Measurements from ENCODE around the gene ITSN1.
"Not testable (repeated sequence)": the region's sequence is repeated elsewhere in the genome, so short reads cannot be mapped to it uniquely, and the experiment has no call there.

Gene ITSN1

GRCh38 chr21:33642027-33642895 is at the start of gene ITSN1:
ITSN1 (plus strand) TSS chr21:33642501; CDS start chr21:33718829, 76,328 bp downstream.
- DNase-seq, result peak; percentile 99

- DNase-seq, result no peak
Observed at GRCh38 chr21:33598051-33598450, 44.2 kb upstream of the ITSN1 start.

GRCh38 chr21:33608559-33608958 is 33.7 kb upstream of the ITSN1 start:
- DNase-seq, result no peak

GRCh38 chr21:33611006-33611744 is 31.1 kb upstream of the ITSN1 start:
- DNase-seq, result no peak

- DNase-seq, result not testable (repeated sequence)
Observed at GRCh38 chr21:33617565-33617964, 24.7 kb upstream of the ITSN1 start.

- DNase-seq, result no peak
Observed at GRCh38 chr21:33618407-33618806, 23.9 kb upstream of the ITSN1 start.

- DNase-seq, result peak; percentile 34
Observed at GRCh38 chr21:33619726-33620125, 22.6 kb upstream of the ITSN1 start.

GRCh38 chr21:33622253-33622652 is 20.0 kb upstream of the ITSN1 start:
- no peak for DNase-seq

- not testable (repeated sequence) for DNase-seq
Observed at GRCh38 chr21:33626151-33626550, 16.1 kb upstream of the ITSN1 start.

GRCh38 chr21:33634254-33634653 is 8.0 kb upstream of the ITSN1 start:
- DNase-seq, result no peak

- no peak for DNase-seq
Observed at GRCh38 chr21:33640697-33641351, 1.5 kb upstream of the ITSN1 start.

GRCh38 chr21:33641352-33642026 is 812 bp upstream of the ITSN1 start, which contains the start of gene CRYZL1:
CRYZL1 (minus strand) TSS chr21:33641741; CDS start chr21:33631551, 10,190 bp downstream.
- peak; percentile 100 for DNase-seq

GRCh38 chr21:33642896-33643657 is 776 bp downstream of the ITSN1 start:
- DNase-seq, result peak; percentile 47

- DNase-seq, result peak; percentile 16
Observed at GRCh38 chr21:33643658-33644311, 1.5 kb downstream of the ITSN1 start.

- peak; percentile 81 for DNase-seq
Observed at GRCh38 chr21:33644383-33645074, 2.2 kb downstream of the ITSN1 start.

GRCh38 chr21:33645730-33646129 is 3.4 kb downstream of the ITSN1 start:
- DNase-seq, result no peak

GRCh38 chr21:33647587-33647986 is 5.3 kb downstream of the ITSN1 start:
- no peak for DNase-seq

- no peak for DNase-seq
Observed at GRCh38 chr21:33648555-33648954, 6.3 kb downstream of the ITSN1 start.

GRCh38 chr21:33650230-33650629 is 7.9 kb downstream of the ITSN1 start:
- DNase-seq, result no peak

- DNase-seq, result no peak
Observed at GRCh38 chr21:33650929-33651509, 8.7 kb downstream of the ITSN1 start.
